Neural cell (in vitro differentiated cells): Measurements from ENCODE around the gene MON1A. TPM values are rescaled to one million over a fixed set of nuclear protein-coding genes. Genes with fewer than 3 reads are reported as not detected.

Experiments
- H2AFZ ChIP-seq: fragments of 200-600, 300-800 bp; sonication (generic), shearing (Covaris generic); 2 replicates; pipeline ENCODE4 v1.6.0; 2014; ENCODE audit warnings: low read depth, mild to moderate bottlenecking, antibody characterized with exemption, low read length, moderate library complexity
- H3F3A ChIP-seq: fragments of 200-600 bp; shearing (Covaris generic); 2 replicates; pipeline ENCODE4 v1.6.1; 2016; ENCODE audit warnings: mild to moderate bottlenecking, moderate library complexity, mixed read lengths, antibody characterized with exemption, low read length; ENCODE audit not compliant: insufficient read depth, poor library complexity, severe bottlenecking
- H3K27ac ChIP-seq: fragments of 200-600, 300-800 bp; sonication (generic), shearing (Covaris generic); 2 replicates; pipeline ENCODE4 v1.5.1; 2014; ENCODE audit warnings: mild to moderate bottlenecking, low read length, moderate library complexity
- H3K27me3 ChIP-seq: fragments of 300-800, 200-600 bp; sonication (generic), shearing (Covaris generic); 2 replicates; pipeline ENCODE4 v1.6.0; 2014; ENCODE audit warnings: mild to moderate bottlenecking, low read depth, low read length, moderate library complexity; ENCODE audit not compliant: insufficient read depth
- H3K36me3 ChIP-seq: fragments of 300-800, 200-600 bp; sonication (generic), shearing (Covaris generic); 2 replicates; pipeline ENCODE4 v1.5.1; 2014; ENCODE audit warnings: mild to moderate bottlenecking, antibody characterized with exemption, low read length, moderate library complexity; ENCODE audit not compliant: insufficient read depth
- H3K4me2 ChIP-seq: fragments of 300-800, 200-600 bp; sonication (generic), shearing (Covaris generic); 2 replicates; pipeline ENCODE4 v1.6.0; 2014; ENCODE audit warnings: mild to moderate bottlenecking, low read length
- H3K4me3 ChIP-seq: fragments of 300-800, 200-600 bp; sonication (generic), shearing (Covaris generic); 2 replicates; pipeline ENCODE4 v1.5.1; 2014; ENCODE audit warnings: mild to moderate bottlenecking, low read length, moderate library complexity
- H3K79me2 ChIP-seq: fragments of 200-600 bp; shearing (Covaris generic); replicated peaks from 2 replicates; pipeline ENCODE4 v1.6.0; 2014; ENCODE audit warnings: mild to moderate bottlenecking, low read length, moderate library complexity; ENCODE audit not compliant: insufficient read depth
- H3K9ac ChIP-seq: fragments of 300-800, 200-600 bp; sonication (generic), shearing (Covaris generic); 2 replicates; pipeline ENCODE4 v1.6.1; 2016; ENCODE audit warnings: mild to moderate bottlenecking, low read length, mixed read lengths
- H3K9me2 ChIP-seq: fragments of 200-600 bp; shearing (Covaris generic); 2 replicates; pipeline ENCODE4 v1.6.1; 2016; ENCODE audit warnings: mild to moderate bottlenecking, low read length, mixed read lengths; ENCODE audit not compliant: insufficient read depth
- H3K9me3 ChIP-seq: fragments of 200-600, 300-800 bp; sonication (generic), shearing (Covaris generic); 2 replicates; pipeline ENCODE4 v1.6.1; 2016; ENCODE audit warnings: mild to moderate bottlenecking, mixed run types, low read length, moderate library complexity, mixed read lengths
- H4K20me1 ChIP-seq: fragments of 200-600 bp; shearing (Covaris generic); 2 replicates; pipeline ENCODE4 v1.6.1; 2016; ENCODE audit warnings: mild to moderate bottlenecking, mixed run types; ENCODE audit not compliant: insufficient read depth
- CTCF ChIP-seq: fragments of 450-650 bp; IDR thresholded peaks from 2 replicates; pipeline ENCODE4 v1.5.1; 2014; ENCODE audit warnings: antibody characterized with exemption, mild to moderate bottlenecking, moderate library complexity; ENCODE audit not compliant: poor library complexity, severe bottlenecking
- EP300 ChIP-seq: fragments of 450-650 bp; conservative IDR thresholded peaks from 2 replicates; pipeline ENCODE4 v1.6.1; 2014; ENCODE audit warnings: antibody characterized with exemption, mild to moderate bottlenecking, moderate library complexity; ENCODE audit not compliant: poor library complexity, severe bottlenecking
- EZH2 ChIP-seq: fragments of 200-600, 300-800 bp; shearing (Covaris generic), sonication (generic); IDR thresholded peaks from 2 replicates; pipeline ENCODE4 v1.6.1; 2014; ENCODE audit warnings: antibody characterized with exemption, low read length, borderline replicate concordance, mild to moderate bottlenecking; ENCODE audit not compliant: insufficient read depth, poor library complexity, severe bottlenecking
- MXI1 ChIP-seq: fragments of 450-650 bp; conservative IDR thresholded peaks from 2 replicates; pipeline ENCODE4 v1.6.1; 2014; ENCODE audit warnings: antibody characterized with exemption, mild to moderate bottlenecking; ENCODE audit not compliant: poor library complexity, severe bottlenecking
- POLR2AphosphoS5 ChIP-seq: IDR thresholded peaks from 2 replicates; pipeline ENCODE4 v1.6.1; 2012
- RAD21 ChIP-seq: fragments of 450-650 bp; conservative IDR thresholded peaks from 2 replicates; pipeline ENCODE4 v1.6.1; 2014; ENCODE audit warnings: antibody characterized with exemption, mild to moderate bottlenecking, moderate library complexity
- REST ChIP-seq: IDR thresholded peaks from 2 replicates; pipeline ENCODE4 v1.6.1; 2012; ENCODE audit warnings: borderline replicate concordance
- SMC3 ChIP-seq: fragments of 450-650 bp; conservative IDR thresholded peaks from 2 replicates; pipeline ENCODE4 v1.6.1; 2014; ENCODE audit warnings: antibody characterized with exemption, mild to moderate bottlenecking, moderate library complexity; ENCODE audit not compliant: poor library complexity
- TAF1 ChIP-seq: IDR thresholded peaks from 2 replicates; pipeline ENCODE4 v1.6.1; 2012; ENCODE audit warnings: low read depth
- polyA plus RNA-seq: library from polyadenylated mRNA; depleted of rRNA; stranded (reverse); fragments of >200 nt; gene quantifications from 2 replicates; pipeline ENCODE4 v1.2.3, GENCODE V29; 2014

Gene MON1A
- polyA plus RNA-seq, 1 donor from 2014 or later: 35.4 TPM

GRCh38 chr3:49928481-49929017 is 1.1 kb downstream of the MON1A start:
- H3K4me3 ChIP-seq: peak overlapping the region; percentile 99
- H2AFZ ChIP-seq: no peak overlapping the region
- H3K9ac ChIP-seq: peak overlapping the region; percentile 0
- no peaks in the 10 kb centered on the region for H3F3A ChIP-seq
- H3K27me3 ChIP-seq: no peaks in the 10 kb centered on the region
- TF ChIP-seq REST (no peak), POLR2AphosphoS5 (no peak), MXI1 (no peak)
- no peaks in the 10 kb centered on the region for H3K79me2 ChIP-seq
- no peaks in the 10 kb centered on the region for H3K9me2 ChIP-seq
- no peak overlapping the region for H3K4me2 ChIP-seq
- no peaks in the 10 kb centered on the region for H3K36me3 ChIP-seq
- no peaks in the 10 kb centered on the region for H3K9me3 ChIP-seq
- H4K20me1 ChIP-seq: no peaks in the 10 kb centered on the region
- no peak overlapping the region for H3K27ac ChIP-seq

DNA sequence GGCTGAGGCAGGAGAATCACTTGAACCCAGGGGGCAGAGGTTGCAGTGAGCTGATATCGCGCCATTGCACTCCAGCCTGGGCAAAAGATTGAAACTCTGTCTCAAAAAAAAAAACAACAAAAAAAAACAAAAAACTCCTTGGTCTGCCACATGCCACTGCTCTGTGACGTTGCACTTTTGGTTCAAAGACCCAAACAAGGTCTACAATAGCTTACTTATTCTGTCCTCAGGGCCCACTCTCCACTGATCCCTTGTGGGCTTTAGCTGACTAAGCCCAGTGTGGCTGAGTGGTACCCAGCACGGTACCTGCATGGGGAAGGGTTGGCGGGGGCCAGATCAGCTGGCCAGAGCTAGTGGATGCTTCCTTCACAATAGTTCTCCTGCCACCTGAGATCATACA is 1.8 kb downstream of the MON1A start:
- Histone ChIP-seq H3K9ac (no peak overlapping the region), H3K4me2 (no peak overlapping the region), H3F3A (no peaks in the 10 kb centered on the region), H3K36me3 (no peaks in the 10 kb centered on the region), H3K9me2 (no peaks in the 10 kb centered on the region), H3K27me3 (no peaks in the 10 kb centered on the region), H2AFZ (no peak overlapping the region), H4K20me1 (no peaks in the 10 kb centered on the region), H3K9me3 (no peaks in the 10 kb centered on the region), H3K27ac (no peak overlapping the region), H3K79me2 (no peaks in the 10 kb centered on the region), H3K4me3 (peak overlapping the region; percentile 99)
- TF ChIP-seq EZH2 (no peak), CTCF (no peak), REST (no peak), SMC3 (no peak), MXI1 (no peak), EP300 (no peak), RAD21 (no peak), POLR2AphosphoS5 (no peak), TAF1 (no peak)
